Progenitor cell of endocrine pancreas (in vitro differentiated cells): Measurements from ENCODE around the gene BEX1. TPM values are rescaled to one million over a fixed set of nuclear protein-coding genes. Genes with fewer than 3 reads are reported as not detected.
A peak's percentile ranks its signal among the peaks of the same experiment; 100 is the strongest.
"Not testable (repeated sequence)": the region's sequence is repeated elsewhere in the genome, so short reads cannot be mapped to it uniquely, and the experiment has no call there.

Experiments used
- DNase-seq: peaks from one replicate; pipeline ENCODE4 v3.0.0; 2021; ENCODE audit warnings: low spot score; ENCODE audit not compliant: unreplicated experiment
- H3K27ac Mint-ChIP-seq: 2 replicates; pipeline ENCODE4 v1.8.0; 2021; ENCODE audit warnings: mild to moderate bottlenecking, moderate library complexity, mixed read lengths
- H3K27me3 Mint-ChIP-seq: 2 replicates; pipeline ENCODE4 v1.8.0; 2021; ENCODE audit warnings: mixed read lengths
- H3K36me3 Mint-ChIP-seq: 2 replicates; pipeline ENCODE4 v1.8.0; 2022; ENCODE audit warnings: mixed read lengths; ENCODE audit not compliant: insufficient read depth
- H3K4me1 Mint-ChIP-seq: 2 replicates; pipeline ENCODE4 v1.8.0; 2021; ENCODE audit warnings: low read depth, mixed read lengths
- H3K4me3 Mint-ChIP-seq: 2 replicates; pipeline ENCODE4 v1.8.0; 2021; ENCODE audit warnings: low read depth, mild to moderate bottlenecking, moderate library complexity, mixed read lengths
- H3K9me3 Mint-ChIP-seq: 2 replicates; pipeline ENCODE4 v1.8.0; 2021; ENCODE audit warnings: low read depth, mixed read lengths
- CTCF ChIP-seq: fragments of 200-600 bp; sonication (generic); IDR thresholded peaks from one replicate; pipeline ENCODE4 v1.5.0; 2021; ENCODE audit warnings: antibody characterized with exemption, mild to moderate bottlenecking; ENCODE audit not compliant: unreplicated experiment
- long read RNA-seq: library from polyadenylated mRNA; unstranded; transcript quantifications from one replicate; pipeline ENCODE4 v2.0.0, GENCODE V29; 2020
- total RNA-seq: library from RNA; stranded (reverse); gene quantifications from 2 replicates; pipeline ENCODE4 v1.2.1, GENCODE V29; 2021

Gene BEX1
- total RNA-seq: 123 and 128 TPM in 2 replicates
- long read RNA-seq, transcript BEX1-201 (3 exons, 864 nt): major isoform, 27 of 29 reads
- long read RNA-seq, partial matches to known transcripts: 1 of 29 reads
- long read RNA-seq, other reads (novel, unspliced or antisense): 1 of 29 reads

DNA sequence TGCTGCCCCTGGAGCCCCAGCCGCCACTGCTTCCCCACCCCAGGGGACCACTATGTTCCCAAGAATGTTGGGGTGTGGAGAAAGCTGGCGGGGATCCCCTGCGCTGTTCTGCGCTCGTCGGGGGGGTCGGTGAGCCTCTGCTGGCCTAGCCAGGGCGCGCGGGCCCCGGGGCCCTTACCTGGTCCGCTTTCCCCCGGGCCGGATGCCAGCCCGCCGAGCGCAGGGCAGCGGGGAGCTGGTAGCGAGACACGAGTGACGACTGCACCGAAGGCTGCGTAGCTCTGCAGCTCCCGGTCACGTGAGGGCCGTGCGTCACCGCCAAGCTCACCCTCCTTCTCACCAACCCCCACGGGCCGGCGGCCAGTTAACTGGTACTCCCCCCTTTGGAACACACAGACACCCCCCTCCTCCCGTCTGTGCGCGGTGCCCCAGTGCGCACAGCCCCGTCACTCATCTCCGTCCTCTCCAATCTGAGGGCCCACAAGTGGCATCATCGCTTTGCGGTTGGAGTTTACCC, at the start of gene BEX1:
TSS of gene BEX1 (minus strand) at position 254 of the 517 bp plus-strand sequence. CDS start 897 bp downstream, outside the sequence.
- Mint-ChIP-seq H3K27ac (peak within 1 kb of the TSS; percentile 89), H3K9me3 (peaks cover 10% of the 10 kb centered on the region), H3K4me3 (peak within 1 kb of the TSS; percentile 76), H3K4me1 (peaks cover 4% of the 10 kb centered on the region), H3K36me3 (peaks cover 5% of the 10 kb centered on the region), H3K27me3 (no peaks in the 10 kb centered on the region)
- TF ChIP-seq CTCF: no peak
- peak; percentile 57 for DNase-seq

DNA sequence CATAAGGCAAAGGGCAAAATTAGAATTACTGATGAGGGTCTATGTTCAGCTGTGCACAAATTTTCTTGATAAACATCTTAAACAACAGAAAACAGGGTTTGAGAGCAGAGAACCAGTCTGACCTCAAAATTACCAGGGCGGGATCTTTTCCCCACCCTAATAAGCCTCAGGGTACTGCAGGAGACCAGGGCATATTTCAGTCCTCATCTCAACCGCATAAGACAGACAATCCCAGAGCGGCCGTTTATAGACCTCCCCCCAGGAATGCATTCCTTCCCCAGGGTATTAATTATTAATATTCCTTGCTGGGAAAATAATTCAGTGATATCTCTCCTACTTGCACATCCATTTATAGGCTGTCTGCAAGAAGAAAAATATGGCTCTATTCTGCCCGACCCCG, 45.5 kb upstream of the BEX1 start:
- not testable (repeated sequence) for H3K4me1 Mint-ChIP-seq, H3K27ac Mint-ChIP-seq, DNase-seq, H3K27me3 Mint-ChIP-seq, H3K36me3 Mint-ChIP-seq, H3K4me3 Mint-ChIP-seq
- H3K9me3 Mint-ChIP-seq: peaks cover 34% of the 10 kb centered on the region

DNA sequence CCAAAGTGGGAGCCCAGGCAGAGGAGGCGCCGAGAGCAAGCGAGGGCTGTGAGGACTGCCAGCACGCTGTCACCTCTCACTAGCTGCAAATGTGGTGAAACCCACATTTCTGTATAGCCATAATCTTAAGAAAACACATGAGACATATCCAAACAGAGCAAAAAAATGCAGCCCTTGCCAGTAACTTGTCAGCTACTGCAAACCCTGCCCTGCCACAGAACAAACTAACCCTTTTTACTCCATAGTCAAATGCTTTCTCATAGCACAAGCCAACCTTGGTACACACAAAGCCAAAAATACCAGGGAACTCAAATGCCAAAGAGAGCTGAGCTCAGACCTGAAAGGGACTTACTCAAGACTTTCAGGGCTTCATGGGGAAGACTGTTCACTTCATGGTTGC, 43.9 kb upstream of the BEX1 start:
- Mint-ChIP-seq H3K4me1 (no peaks in the 10 kb centered on the region), H3K27ac (no peak overlapping the region), H3K4me3 (no peak overlapping the region), H3K36me3 (peaks cover 10% of the 10 kb centered on the region), H3K9me3 (peaks cover 30% of the 10 kb centered on the region), H3K27me3 (no peaks in the 10 kb centered on the region)
- no peak for TF ChIP-seq CTCF
- no peak for DNase-seq

DNA sequence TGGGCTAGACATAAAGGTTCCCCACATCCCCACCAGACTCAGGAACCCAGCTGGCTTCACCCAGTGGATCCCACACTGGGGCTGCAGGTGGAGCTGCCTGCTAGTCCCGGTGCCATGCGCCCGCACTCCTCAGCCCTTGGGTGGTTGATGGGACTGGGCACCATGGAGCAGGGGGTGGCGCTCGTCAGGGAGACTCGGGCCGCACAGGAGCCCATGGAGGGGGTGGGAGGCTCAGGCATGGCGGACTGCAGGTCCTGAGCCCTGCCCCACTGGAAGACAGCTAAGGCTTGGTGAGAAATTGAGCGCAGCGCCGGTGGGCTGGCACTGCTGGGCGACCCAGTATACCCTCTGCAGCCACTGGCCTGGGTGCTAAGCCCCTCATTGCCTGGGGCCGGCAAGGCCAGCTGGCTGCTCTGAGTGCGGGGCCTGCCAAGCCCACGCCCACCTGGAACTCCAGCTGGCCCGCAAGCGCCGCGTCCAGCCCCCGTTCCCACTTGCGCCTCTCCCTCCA, 43.3 kb upstream of the BEX1 start:
- not testable (repeated sequence) for H3K36me3 Mint-ChIP-seq, H3K4me1 Mint-ChIP-seq, H3K27ac Mint-ChIP-seq, H3K4me3 Mint-ChIP-seq, DNase-seq, H3K27me3 Mint-ChIP-seq
- H3K9me3 Mint-ChIP-seq: peaks cover 28% of the 10 kb centered on the region

GRCh38 chrX:103104370-103104769, 40.4 kb upstream of the BEX1 start:
- H3K27me3 Mint-ChIP-seq, H3K4me3 Mint-ChIP-seq, H3K36me3 Mint-ChIP-seq, H3K4me1 Mint-ChIP-seq, DNase-seq, H3K27ac Mint-ChIP-seq: not testable (repeated sequence)
- H3K9me3 Mint-ChIP-seq: peaks cover 20% of the 10 kb centered on the region

DNA sequence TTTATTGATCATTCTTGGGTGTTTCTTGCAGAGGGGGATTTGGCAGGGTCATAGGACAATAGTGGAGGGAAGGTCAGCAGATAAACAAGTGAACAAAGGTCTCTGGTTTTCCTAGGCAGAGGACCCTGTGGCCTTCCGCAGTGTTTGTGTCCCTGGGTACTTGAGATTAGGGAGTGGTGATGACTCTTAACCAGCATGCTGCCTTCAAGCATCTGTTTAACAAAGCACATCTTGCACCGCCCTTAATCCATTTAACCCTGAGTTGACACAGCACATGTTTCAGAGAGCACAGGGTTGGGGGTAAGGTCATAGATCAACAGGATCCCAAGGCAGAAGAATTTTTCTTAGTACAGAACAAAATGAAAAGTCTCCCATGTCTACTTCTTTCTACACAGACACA, 39.9 kb upstream of the BEX1 start:
- DNase-seq, H3K27me3 Mint-ChIP-seq, H3K4me3 Mint-ChIP-seq, H3K36me3 Mint-ChIP-seq, H3K27ac Mint-ChIP-seq, H3K4me1 Mint-ChIP-seq: not testable (repeated sequence)
- peaks cover 16% of the 10 kb centered on the region for H3K9me3 Mint-ChIP-seq

DNA sequence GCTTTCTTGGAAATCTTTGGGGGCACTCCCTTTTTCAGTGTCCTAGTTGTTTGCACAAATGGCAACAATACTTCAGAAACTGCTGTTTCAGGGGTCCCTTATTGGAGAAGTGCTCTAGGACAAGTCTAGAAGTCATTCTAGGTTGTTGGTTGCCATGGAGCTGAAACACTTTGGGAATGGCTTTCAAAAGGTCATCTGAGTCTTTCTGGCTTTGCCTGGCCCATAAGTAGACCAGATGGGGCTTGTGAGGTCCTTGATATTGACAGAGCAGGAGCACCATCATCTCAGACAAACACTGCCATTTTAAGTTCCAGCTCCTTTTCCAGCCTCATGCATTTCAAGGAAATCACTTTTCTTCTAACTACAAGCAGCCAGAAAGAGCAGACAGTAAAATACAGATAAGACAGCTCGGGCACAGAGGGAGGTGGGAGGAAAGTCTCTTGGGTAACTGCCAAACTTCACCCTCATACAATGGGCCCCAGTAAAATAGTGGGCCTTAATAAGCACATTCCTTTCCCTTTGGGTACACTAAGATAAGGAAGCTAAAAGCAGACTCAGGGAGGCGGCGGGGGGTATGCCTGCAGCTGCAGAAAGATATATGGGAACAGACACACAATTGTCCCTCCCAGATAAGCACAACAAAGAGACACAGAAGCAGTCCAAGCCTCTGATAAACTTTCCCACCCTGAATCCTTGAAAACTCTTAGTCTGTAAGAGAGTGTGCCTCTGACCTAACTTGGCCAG, 37.5 kb upstream of the BEX1 start:
- Mint-ChIP-seq H3K4me1 (peaks cover 6% of the 10 kb centered on the region), H3K27ac (peak overlapping the region; percentile 91), H3K27me3 (no peaks in the 10 kb centered on the region), H3K4me3 (no peak overlapping the region), H3K36me3 (peaks cover 3% of the 10 kb centered on the region), H3K9me3 (peaks cover 15% of the 10 kb centered on the region)
- TF ChIP-seq CTCF: no peak
- DNase-seq: no peak
